ENCODE results near the gene MYO9B.

The MYO9B gene

DNA sequence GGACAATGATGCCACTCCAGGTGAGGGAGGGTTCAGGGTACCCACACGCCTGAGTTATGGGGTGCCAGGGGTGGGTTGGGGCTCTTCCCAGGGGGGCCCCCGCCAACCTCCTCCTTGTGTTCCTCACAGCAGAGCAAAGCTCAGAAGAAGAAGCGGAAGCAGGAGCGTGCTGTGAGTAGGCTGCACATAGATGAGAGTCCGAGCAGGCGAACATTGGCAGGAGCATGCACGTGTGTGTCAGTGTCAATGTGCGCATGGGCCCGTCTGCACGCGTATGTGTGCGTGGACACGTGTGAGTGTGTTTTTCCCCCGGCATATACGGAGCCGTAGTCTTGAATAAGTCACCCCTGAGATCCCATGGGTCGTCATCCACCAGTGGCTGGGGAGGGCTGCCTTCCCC is 127.1 kb downstream of the MYO9B start:
- ATAC-seq (ENCODE audit: insufficient read depth, low read depth) (no peak), DNase-seq (no peak)
- Histone ChIP-seq H3K4me3 (ENCODE audit: low read depth in 1 of 2, low read length in 2 of 2) (no peak overlapping the region), H3K4me2 (ENCODE audit: insufficient read depth, low read length) (no peak overlapping the region), H2AFZ (ENCODE audit: low read depth, low read length) (no peak overlapping the region), H4K20me1 (ENCODE audit: insufficient read depth, low read length) (peaks cover 8% of the 10 kb centered on the region), H3K9me3 (ENCODE audit: insufficient read depth, low read length, severe bottlenecking) (no peaks in the 10 kb centered on the region), H3K4me1 (ENCODE audit: insufficient read depth, low read length) (no peaks in the 10 kb centered on the region), H3K79me2 (ENCODE audit: insufficient read depth, low read length) (no peaks in the 10 kb centered on the region), H3K27me3 (ENCODE audit: insufficient read depth, low read length, poor library complexity) (no peaks in the 10 kb centered on the region), H3K36me3 (ENCODE audit: insufficient read depth, low read length) (peaks cover 88% of the 10 kb centered on the region), H3K9ac (ENCODE audit: low read depth, low read length) (no peak overlapping the region), H3K27ac (ENCODE audit: low read length) (no peak overlapping the region)
- no peak for TF ChIP-seq EZH2 (IDR thresholded peaks at IDR 0.05; ENCODE audit: borderline replicate concordance, low read depth, low read length, severe bottlenecking)
- TF ChIP-seq, protein P1, sequence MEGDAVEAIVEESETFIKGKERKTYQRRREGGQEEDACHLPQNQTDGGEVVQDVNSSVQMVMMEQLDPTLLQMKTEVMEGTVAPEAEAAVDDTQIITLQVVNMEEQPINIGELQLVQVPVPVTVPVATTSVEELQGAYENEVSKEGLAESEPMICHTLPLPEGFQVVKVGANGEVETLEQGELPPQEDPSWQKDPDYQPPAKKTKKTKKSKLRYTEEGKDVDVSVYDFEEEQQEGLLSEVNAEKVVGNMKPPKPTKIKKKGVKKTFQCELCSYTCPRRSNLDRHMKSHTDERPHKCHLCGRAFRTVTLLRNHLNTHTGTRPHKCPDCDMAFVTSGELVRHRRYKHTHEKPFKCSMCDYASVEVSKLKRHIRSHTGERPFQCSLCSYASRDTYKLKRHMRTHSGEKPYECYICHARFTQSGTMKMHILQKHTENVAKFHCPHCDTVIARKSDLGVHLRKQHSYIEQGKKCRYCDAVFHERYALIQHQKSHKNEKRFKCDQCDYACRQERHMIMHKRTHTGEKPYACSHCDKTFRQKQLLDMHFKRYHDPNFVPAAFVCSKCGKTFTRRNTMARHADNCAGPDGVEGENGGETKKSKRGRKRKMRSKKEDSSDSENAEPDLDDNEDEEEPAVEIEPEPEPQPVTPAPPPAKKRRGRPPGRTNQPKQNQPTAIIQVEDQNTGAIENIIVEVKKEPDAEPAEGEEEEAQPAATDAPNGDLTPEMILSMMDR (IDR thresholded peaks at IDR 0.05; ENCODE audit: borderline replicate concordance, extremely low read depth, low read length, poor library complexity, severe bottlenecking) = no peak

DNA sequence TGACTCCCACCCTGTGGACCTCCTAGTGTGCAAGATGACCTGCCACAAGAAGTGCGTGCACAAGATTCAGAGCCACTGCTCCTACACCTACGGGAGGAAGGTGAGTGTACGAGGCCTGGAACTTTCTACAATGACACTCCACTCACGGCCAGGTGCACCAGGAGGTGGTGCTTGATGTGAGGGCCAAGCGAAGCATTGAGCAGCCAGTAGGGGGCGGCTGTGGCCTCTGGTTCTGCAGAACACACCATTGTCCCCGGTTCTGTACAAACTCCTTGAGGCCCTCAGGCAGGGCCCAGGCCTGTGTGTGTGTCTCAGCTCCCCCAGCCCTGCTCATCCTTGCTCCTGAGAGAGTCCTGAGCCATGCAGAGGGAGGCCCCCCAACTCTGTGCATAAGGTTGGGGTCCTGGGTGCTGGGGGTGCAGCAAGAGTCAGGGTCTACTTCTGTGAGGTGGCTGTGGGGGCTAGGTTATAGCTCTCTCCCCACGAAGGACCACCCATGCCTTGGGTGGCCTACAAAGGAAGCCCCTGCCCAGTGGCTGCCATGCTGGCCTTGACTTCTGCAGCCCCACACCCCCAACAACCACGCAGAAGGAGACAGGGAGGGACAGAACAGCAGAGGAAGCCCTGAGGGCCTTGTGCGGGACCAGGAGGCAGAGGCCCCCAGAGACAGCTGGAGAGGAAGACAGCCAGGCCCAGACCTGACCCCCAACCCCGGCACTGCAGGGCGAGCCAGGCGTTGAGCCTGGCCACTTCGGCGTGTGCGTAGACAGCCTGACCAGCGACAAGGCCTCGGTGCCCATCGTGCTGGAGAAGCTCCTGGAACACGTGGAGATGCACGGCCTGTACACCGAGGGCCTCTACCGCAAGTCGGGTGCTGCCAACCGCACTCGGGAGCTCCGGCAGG is 129.9 kb downstream of the MYO9B start:
- H3K27ac ChIP-seq (ENCODE audit: low read length) = no peak overlapping the region; the same call in 1 of the 2 replicates
- TF ChIP-seq EZH2 (IDR thresholded peaks at IDR 0.05; ENCODE audit: borderline replicate concordance, low read depth, low read length, severe bottlenecking) = no peak
- TF ChIP-seq, protein P1 (IDR thresholded peaks at IDR 0.05; ENCODE audit: borderline replicate concordance, extremely low read depth, low read length, poor library complexity, severe bottlenecking) = peak; percentile 73
- DNase-seq (peak; percentile 52), ATAC-seq (ENCODE audit: insufficient read depth, low read depth) (peak; percentile 61)
- no peaks in the 10 kb centered on the region for H3K9me3 ChIP-seq (ENCODE audit: insufficient read depth, low read length, severe bottlenecking)
- H3K36me3 ChIP-seq (ENCODE audit: insufficient read depth, low read length) = peaks cover 86% of the 10 kb centered on the region
- H3K4me2 ChIP-seq (ENCODE audit: insufficient read depth, low read length) = no peak overlapping the region
- H3K27me3 ChIP-seq (ENCODE audit: insufficient read depth, low read length, poor library complexity) = no peaks in the 10 kb centered on the region
- H3K4me3 ChIP-seq (ENCODE audit: low read depth in 1 of 2, low read length in 2 of 2) = no peak overlapping the region
- no peak overlapping the region for H2AFZ ChIP-seq (ENCODE audit: low read depth, low read length)
- no peak overlapping the region for H3K9ac ChIP-seq (ENCODE audit: low read depth, low read length)
- peaks cover 10% of the 10 kb centered on the region for H4K20me1 ChIP-seq (ENCODE audit: insufficient read depth, low read length)
- no peaks in the 10 kb centered on the region for H3K4me1 ChIP-seq (ENCODE audit: insufficient read depth, low read length)
- H3K79me2 ChIP-seq (ENCODE audit: insufficient read depth, low read length) = no peaks in the 10 kb centered on the region

DNA sequence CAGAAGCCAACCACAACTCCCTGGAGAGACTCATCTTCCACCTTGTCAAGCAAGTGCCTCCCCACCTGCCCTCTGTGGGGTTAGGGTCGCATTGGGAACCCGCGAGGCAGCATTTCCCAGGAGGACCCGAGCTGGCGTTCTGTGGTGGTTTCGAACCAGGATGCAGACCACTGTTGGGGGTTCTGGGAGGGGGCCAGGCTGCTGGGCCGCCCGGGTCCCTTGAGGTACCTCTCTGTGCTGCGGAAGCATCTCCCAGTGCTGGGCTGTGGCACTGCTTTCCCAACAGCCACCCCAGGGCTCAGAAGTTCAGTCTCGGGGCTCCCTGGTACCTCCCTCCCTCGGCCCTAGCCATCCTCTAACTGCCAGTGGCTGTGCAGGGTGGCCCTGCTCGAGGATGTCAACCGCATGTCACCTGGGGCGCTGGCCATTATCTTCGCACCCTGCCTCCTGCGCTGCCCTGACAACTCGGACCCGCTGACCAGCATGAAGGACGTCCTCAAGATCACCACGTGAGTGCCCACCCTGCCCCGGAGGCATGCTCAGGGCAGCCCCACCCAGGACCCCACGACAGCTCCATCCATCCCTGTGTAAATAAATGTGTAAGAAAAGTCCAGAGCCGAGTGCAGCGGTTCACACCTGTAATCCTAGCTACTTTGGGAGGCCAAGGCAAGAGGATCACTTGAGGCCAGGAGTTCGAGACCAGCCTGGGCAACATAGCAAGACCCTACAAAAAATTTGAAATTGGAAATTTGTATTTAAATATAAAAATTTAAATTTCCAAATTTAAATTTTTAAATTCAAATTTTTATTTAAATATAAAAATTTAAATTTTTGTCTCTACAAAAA is 131.4 kb downstream of the MYO9B start:
- H2AFZ ChIP-seq (ENCODE audit: low read depth, low read length) = no peak overlapping the region
- ATAC-seq (ENCODE audit: insufficient read depth, low read depth) (no peak), DNase-seq (no peak)
- H3K4me2 ChIP-seq (ENCODE audit: insufficient read depth, low read length) = no peak overlapping the region
- H3K27ac ChIP-seq (ENCODE audit: low read length) = no peak overlapping the region
- TF ChIP-seq, protein P1 (IDR thresholded peaks at IDR 0.05; ENCODE audit: borderline replicate concordance, extremely low read depth, low read length, poor library complexity, severe bottlenecking) = no peak
- TF ChIP-seq EZH2 (IDR thresholded peaks at IDR 0.05; ENCODE audit: borderline replicate concordance, low read depth, low read length, severe bottlenecking) = no peak
- H3K4me3 ChIP-seq (ENCODE audit: low read depth in 1 of 2, low read length in 2 of 2) = no peak overlapping the region
- no peaks in the 10 kb centered on the region for H3K4me1 ChIP-seq (ENCODE audit: insufficient read depth, low read length)
- H3K79me2 ChIP-seq (ENCODE audit: insufficient read depth, low read length) = no peaks in the 10 kb centered on the region
- peaks cover 82% of the 10 kb centered on the region for H3K36me3 ChIP-seq (ENCODE audit: insufficient read depth, low read length)
- H3K27me3 ChIP-seq (ENCODE audit: insufficient read depth, low read length, poor library complexity) = no peaks in the 10 kb centered on the region
- H4K20me1 ChIP-seq (ENCODE audit: insufficient read depth, low read length) = peaks cover 8% of the 10 kb centered on the region
- no peaks in the 10 kb centered on the region for H3K9me3 ChIP-seq (ENCODE audit: insufficient read depth, low read length, severe bottlenecking)
- H3K9ac ChIP-seq (ENCODE audit: low read depth, low read length) = no peak overlapping the region

Measured in DND-41 (cell line).